HL-60/S4 treated with phorbol 12-myristate 13-acetate at 8.2 ng/mL for 4 days and 3 days (cell line): ENCODE data around the gene OCA2.

ENCODE experiments used
- in situ Hi-C: fragments of 300-500 bp; cut with MboI; formaldehyde crosslinking; loops from 2 replicates; pipeline ENCODE4 v1.15.0; 2022; ENCODE audit warnings: low sequenced_read_pairs

Gene OCA2

GRCh38 chr15:27889258-27889657 lies 209.9 kb downstream of the OCA2 start:
- in situ Hi-C loops = no loop called here

- in situ Hi-C loops = no loop called here
These were observed 213.9 kb downstream of the OCA2 start for GRCh38 chr15:27885201-27885600.

- in situ Hi-C loops = no loop called here
These were observed 214.4 kb downstream of the OCA2 start for GRCh38 chr15:27884726-27885125.

- in situ Hi-C loops = no loop called here
These were observed 220.3 kb downstream of the OCA2 start for GRCh38 chr15:27878841-27879240.

- in situ Hi-C loops = no loop called here
These were observed 225.3 kb downstream of the OCA2 start for GRCh38 chr15:27873828-27874227.

GRCh38 chr15:27873039-27873438 lies 226.1 kb downstream of the OCA2 start:
- in situ Hi-C loops = no loop called here

GRCh38 chr15:27872355-27872754 lies 226.8 kb downstream of the OCA2 start:
- in situ Hi-C loops = no loop called here

GRCh38 chr15:27871902-27872260 lies 227.2 kb downstream of the OCA2 start:
- in situ Hi-C loops = no loop called here

GRCh38 chr15:27871078-27871901 lies 227.8 kb downstream of the OCA2 start:
- in situ Hi-C loops = no loop called here

GRCh38 chr15:27870320-27870719 lies 228.8 kb downstream of the OCA2 start:
- in situ Hi-C loops = no loop called here

GRCh38 chr15:27869697-27870281 lies 229.3 kb downstream of the OCA2 start:
- in situ Hi-C loops = no loop called here

- in situ Hi-C loops = no loop called here
These were observed 230.2 kb downstream of the OCA2 start for GRCh38 chr15:27868828-27869404.

- in situ Hi-C loops = no loop called here
These were observed 231.3 kb downstream of the OCA2 start for GRCh38 chr15:27867861-27868260.

- in situ Hi-C loops = no loop called here
These were observed 232.5 kb downstream of the OCA2 start for GRCh38 chr15:27866505-27867165.

- in situ Hi-C loops = no loop called here
These were observed 233.2 kb downstream of the OCA2 start for GRCh38 chr15:27865926-27866325.

GRCh38 chr15:27865323-27865922 lies 233.7 kb downstream of the OCA2 start:
- in situ Hi-C loops = no loop called here

GRCh38 chr15:27864719-27865118 lies 234.4 kb downstream of the OCA2 start:
- in situ Hi-C loops = no loop called here

- in situ Hi-C loops = no loop called here
These were observed 235.0 kb downstream of the OCA2 start for GRCh38 chr15:27864086-27864485.

- in situ Hi-C loops = no loop called here
These were observed 236.1 kb downstream of the OCA2 start for GRCh38 chr15:27863000-27863399.

GRCh38 chr15:27861171-27861570 lies 237.9 kb downstream of the OCA2 start:
- in situ Hi-C loops = no loop called here

- in situ Hi-C loops = no loop called here
These were observed 244.0 kb downstream of the OCA2 start for GRCh38 chr15:27855137-27855536.
